Measurements from ENCODE around the gene NELL1.

The NELL1 gene

GRCh38 chr11:21048626-21049025, 379.2 kb downstream of the NELL1 start:
- CTCF ChIA-PET = no interaction called here

GRCh38 chr11:21053466-21053865, 384.1 kb downstream of the NELL1 start:
- ChIA-PET CTCF (no interaction called here), POLR2A (no interaction called here)
- TF ChIP-seq TARDBP (IDR thresholded peaks at IDR 0.05) = no peak
- TF ChIP-seq FOXK2 (IDR thresholded peaks at IDR 0.05) = no peak
- no peak for TF ChIP-seq LEF1 (IDR thresholded peaks at IDR 0.05; ENCODE audit: borderline replicate concordance)
- TF ChIP-seq SUZ12 (IDR thresholded peaks at IDR 0.05) = no peak
- TF ChIP-seq NFRKB (IDR thresholded peaks at IDR 0.05) = no peak
- no peak for TF ChIP-seq HDGF (IDR thresholded peaks at IDR 0.05; ENCODE audit: borderline replicate concordance)
- no peak for TF ChIP-seq FOXM1 (IDR thresholded peaks at IDR 0.05; ENCODE audit: borderline replicate concordance)
- TF ChIP-seq, protein P1, sequence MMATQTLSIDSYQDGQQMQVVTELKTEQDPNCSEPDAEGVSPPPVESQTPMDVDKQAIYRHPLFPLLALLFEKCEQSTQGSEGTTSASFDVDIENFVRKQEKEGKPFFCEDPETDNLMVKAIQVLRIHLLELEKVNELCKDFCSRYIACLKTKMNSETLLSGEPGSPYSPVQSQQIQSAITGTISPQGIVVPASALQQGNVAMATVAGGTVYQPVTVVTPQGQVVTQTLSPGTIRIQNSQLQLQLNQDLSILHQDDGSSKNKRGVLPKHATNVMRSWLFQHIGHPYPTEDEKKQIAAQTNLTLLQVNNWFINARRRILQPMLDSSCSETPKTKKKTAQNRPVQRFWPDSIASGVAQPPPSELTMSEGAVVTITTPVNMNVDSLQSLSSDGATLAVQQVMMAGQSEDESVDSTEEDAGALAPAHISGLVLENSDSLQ (IDR thresholded peaks at IDR 0.05) = no peak
- no peak for TF ChIP-seq SP1 (IDR thresholded peaks at IDR 0.05)
- no peak for TF ChIP-seq CTBP1 (IDR thresholded peaks at IDR 0.05; ENCODE audit: borderline replicate concordance)
- TF ChIP-seq ARNT (IDR thresholded peaks at IDR 0.05) = no peak
- TF ChIP-seq ELF4 (IDR thresholded peaks at IDR 0.05) = no peak
- no peak for TF ChIP-seq L3MBTL2 (conservative IDR thresholded peaks at IDR 0.05)
- TF ChIP-seq BHLHE40 (IDR thresholded peaks at IDR 0.05; ENCODE audit: borderline replicate concordance) = no peak
- TF ChIP-seq FOXA1 (IDR thresholded peaks at IDR 0.05) = no peak
- TF ChIP-seq ZNF384 (IDR thresholded peaks at IDR 0.05) = no peak
- DNase-seq (ENCODE audit: extremely low spot score) = no peak

More at GRCh38 chr11:21048626-21049025, 379.2 kb downstream of the NELL1 start:
- POLR2A ChIA-PET = no interaction called here
- no peak for TF ChIP-seq HDGF (IDR thresholded peaks at IDR 0.05; ENCODE audit: borderline replicate concordance)
- DNase-seq (ENCODE audit: extremely low spot score) = no peak

- TF ChIP-seq FOXM1 (IDR thresholded peaks at IDR 0.05; ENCODE audit: borderline replicate concordance) = no peak
- ChIA-PET POLR2A (no interaction called here), CTCF (interaction anchor here (0.7 kb wide), 1 partner anchor 444 kb away, joined by 3 read pairs; no protein-coding TSS in a partner anchor)
- DNase-seq (ENCODE audit: extremely low spot score) = no peak
These were observed 387.3 kb downstream of the NELL1 start for GRCh38 chr11:21056644-21057043.

- DNase-seq (ENCODE audit: extremely low spot score) = no peak
- CTCF ChIA-PET = no interaction called here
- POLR2A ChIA-PET = no interaction called here
- TF ChIP-seq ARNT (IDR thresholded peaks at IDR 0.05) (no peak), HDGF (IDR thresholded peaks at IDR 0.05; ENCODE audit: borderline replicate concordance) (no peak), L3MBTL2 (conservative IDR thresholded peaks at IDR 0.05) (no peak), LEF1 (IDR thresholded peaks at IDR 0.05; ENCODE audit: borderline replicate concordance) (no peak), ELF4 (IDR thresholded peaks at IDR 0.05) (no peak), CTBP1 (IDR thresholded peaks at IDR 0.05; ENCODE audit: borderline replicate concordance) (no peak), FOXA1 (IDR thresholded peaks at IDR 0.05) (no peak), FOXM1 (IDR thresholded peaks at IDR 0.05; ENCODE audit: borderline replicate concordance) (no peak), BHLHE40 (IDR thresholded peaks at IDR 0.05; ENCODE audit: borderline replicate concordance) (no peak)
These were observed 390.5 kb downstream of the NELL1 start for GRCh38 chr11:21059879-21060278.

GRCh38 chr11:21066030-21066429, 396.6 kb downstream of the NELL1 start:
- CTCF ChIA-PET = no interaction called here
- no peak for TF ChIP-seq HDGF (IDR thresholded peaks at IDR 0.05; ENCODE audit: borderline replicate concordance)
- TF ChIP-seq LEF1 (IDR thresholded peaks at IDR 0.05; ENCODE audit: borderline replicate concordance) = no peak
- TF ChIP-seq ZNF384 (IDR thresholded peaks at IDR 0.05) = no peak
- DNase-seq (ENCODE audit: extremely low spot score) = no peak
- POLR2A ChIA-PET = no interaction called here

DNA sequence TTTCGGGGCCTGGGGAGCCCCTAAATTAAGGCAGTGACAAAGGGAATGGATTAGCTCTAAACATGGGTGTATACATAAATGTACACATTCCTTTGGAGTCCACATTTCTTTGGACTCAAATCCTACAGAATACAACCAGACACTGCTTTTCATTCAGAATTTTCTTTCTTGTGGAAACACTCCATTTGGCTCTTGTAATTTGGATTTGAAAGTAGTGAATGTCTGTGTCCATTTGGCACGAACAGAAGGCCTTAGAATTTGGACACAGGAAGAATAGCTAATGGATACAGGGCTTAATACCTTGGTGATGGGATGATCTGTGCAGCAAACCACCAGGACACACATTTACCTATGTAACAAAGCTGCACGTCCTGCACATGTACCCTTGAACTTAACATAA, 399.5 kb downstream of the NELL1 start:
- CTCF ChIA-PET = no interaction called here
- TF ChIP-seq ZNF384 (IDR thresholded peaks at IDR 0.05) (no peak), SP1 (IDR thresholded peaks at IDR 0.05) (no peak), FOXA1 (IDR thresholded peaks at IDR 0.05) (no peak), FOXM1 (IDR thresholded peaks at IDR 0.05; ENCODE audit: borderline replicate concordance) (no peak), TARDBP (IDR thresholded peaks at IDR 0.05) (no peak), SUZ12 (IDR thresholded peaks at IDR 0.05) (no peak), BHLHE40 (IDR thresholded peaks at IDR 0.05; ENCODE audit: borderline replicate concordance) (no peak), FOXK2 (IDR thresholded peaks at IDR 0.05) (no peak), NFRKB (IDR thresholded peaks at IDR 0.05) (no peak)

GRCh38 chr11:21069909-21070308, 400.5 kb downstream of the NELL1 start:
- CTCF ChIA-PET = no interaction called here
- POLR2A ChIA-PET = no interaction called here
- TF ChIP-seq LEF1 (IDR thresholded peaks at IDR 0.05; ENCODE audit: borderline replicate concordance) (no peak), ELF4 (IDR thresholded peaks at IDR 0.05) (no peak), BHLHE40 (IDR thresholded peaks at IDR 0.05; ENCODE audit: borderline replicate concordance) (no peak), SP1 (IDR thresholded peaks at IDR 0.05) (no peak)
- no peak for DNase-seq (ENCODE audit: extremely low spot score)

More for the DNA sequence above, 399.5 kb downstream of the NELL1 start:
- POLR2A ChIA-PET = no interaction called here
- no peak for DNase-seq (ENCODE audit: extremely low spot score)

- CTCF ChIA-PET = no interaction called here
- TF ChIP-seq NFRKB (IDR thresholded peaks at IDR 0.05) (no peak), CTBP1 (IDR thresholded peaks at IDR 0.05; ENCODE audit: borderline replicate concordance) (no peak), TARDBP (IDR thresholded peaks at IDR 0.05) (no peak), SUZ12 (IDR thresholded peaks at IDR 0.05) (no peak)
- POLR2A ChIA-PET = no interaction called here
- no peak for DNase-seq (ENCODE audit: extremely low spot score)
These were observed 403.2 kb downstream of the NELL1 start for GRCh38 chr11:21072558-21072957.

DNA sequence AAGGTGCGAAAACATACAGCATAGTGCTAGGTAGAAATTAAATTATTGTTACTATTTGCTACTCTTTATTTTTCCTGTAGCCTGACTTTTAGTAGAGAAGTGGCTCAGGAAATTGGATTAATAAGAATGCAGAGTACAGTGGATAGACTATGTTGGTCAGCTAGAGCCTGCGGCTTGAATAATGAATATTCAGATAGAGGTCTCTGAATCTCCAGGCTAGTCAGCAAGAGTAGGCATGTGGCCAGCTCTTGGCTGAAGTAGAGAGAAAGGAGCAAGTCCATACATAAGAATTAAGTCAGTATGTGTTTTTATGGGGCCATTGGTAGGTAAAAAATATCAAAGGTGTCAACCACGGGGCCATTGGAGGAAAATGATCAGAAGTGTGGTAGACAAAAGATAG, 413.5 kb downstream of the NELL1 start:
- TF ChIP-seq ARNT (IDR thresholded peaks at IDR 0.05) (no peak), BHLHE40 (IDR thresholded peaks at IDR 0.05; ENCODE audit: borderline replicate concordance) (no peak), HDGF (IDR thresholded peaks at IDR 0.05; ENCODE audit: borderline replicate concordance) (no peak), FOXK2 (IDR thresholded peaks at IDR 0.05) (no peak), TARDBP (IDR thresholded peaks at IDR 0.05) (no peak), LEF1 (IDR thresholded peaks at IDR 0.05; ENCODE audit: borderline replicate concordance) (no peak), FOXM1 (IDR thresholded peaks at IDR 0.05; ENCODE audit: borderline replicate concordance) (no peak), L3MBTL2 (conservative IDR thresholded peaks at IDR 0.05) (no peak), ELF4 (IDR thresholded peaks at IDR 0.05) (no peak), CTBP1 (IDR thresholded peaks at IDR 0.05; ENCODE audit: borderline replicate concordance) (no peak), FOXA1 (IDR thresholded peaks at IDR 0.05) (no peak), ZNF384 (IDR thresholded peaks at IDR 0.05) (no peak), NFRKB (IDR thresholded peaks at IDR 0.05) (no peak), SUZ12 (IDR thresholded peaks at IDR 0.05) (no peak), SP1 (IDR thresholded peaks at IDR 0.05) (no peak)
- TF ChIP-seq, protein P1 (IDR thresholded peaks at IDR 0.05) = no peak
- ChIA-PET POLR2A (no interaction called here), CTCF (no interaction called here)
- no peak for DNase-seq (ENCODE audit: extremely low spot score)

Data from HEK293T (cell line).